Osteocyte (in vitro differentiated cells): ENCODE data around the gene NPIPA1. TPM values are rescaled to one million over a fixed set of nuclear protein-coding genes. Genes with fewer than 3 reads are reported as not detected.
"Not testable (repeated sequence)": the region's sequence is repeated elsewhere in the genome, so short reads cannot be mapped to it uniquely, and the experiment has no call there.

Source experiments
- DNase-seq: peaks from one replicate; pipeline ENCODE4 v3.0.0; 2021; ENCODE audit warnings: mixed read lengths; ENCODE audit not compliant: unreplicated experiment; ENCODE audit errors: extremely low spot score
- H3K27ac Mint-ChIP-seq: one replicate; pipeline ENCODE4 v1.8.0; 2021; ENCODE audit warnings: mild to moderate bottlenecking, mixed read lengths; ENCODE audit not compliant: unreplicated experiment
- H3K27me3 Mint-ChIP-seq: one replicate; pipeline ENCODE4 v1.8.0; 2021; ENCODE audit warnings: mixed read lengths; ENCODE audit not compliant: unreplicated experiment
- H3K36me3 Mint-ChIP-seq: one replicate; pipeline ENCODE4 v1.8.0; 2021; ENCODE audit warnings: mixed read lengths; ENCODE audit not compliant: unreplicated experiment
- H3K4me1 Mint-ChIP-seq: one replicate; pipeline ENCODE4 v1.8.0; 2021; ENCODE audit warnings: mixed read lengths; ENCODE audit not compliant: unreplicated experiment
- H3K4me3 Mint-ChIP-seq: one replicate; pipeline ENCODE4 v1.8.0; 2021; ENCODE audit warnings: mild to moderate bottlenecking, moderate library complexity, mixed read lengths; ENCODE audit not compliant: unreplicated experiment
- H3K9me3 Mint-ChIP-seq: one replicate; pipeline ENCODE4 v1.8.0; 2021; ENCODE audit warnings: mixed read lengths; ENCODE audit not compliant: unreplicated experiment
- CTCF ChIP-seq: fragments of 200-600 bp; sonication (generic); IDR thresholded peaks from 2 replicates; pipeline ENCODE4 v1.5.0; 2021; ENCODE audit warnings: antibody characterized with exemption, mild to moderate bottlenecking, moderate library complexity
- total RNA-seq: library from RNA; stranded (reverse); gene quantifications from 2 replicates; pipeline ENCODE4 v1.2.1, GENCODE V29; 2021

The NPIPA1 gene
- total RNA-seq, 1 donor from 2014 or later: 176 TPM

- not testable (repeated sequence) for H3K27me3 Mint-ChIP-seq, H3K36me3 Mint-ChIP-seq, H3K9me3 Mint-ChIP-seq
- Mint-ChIP-seq H3K27ac (peak within 1 kb of the TSS; percentile 90), H3K4me3 (peak within 1 kb of the TSS; percentile 87), H3K4me1 (peaks cover 33% of the 10 kb centered on the region)
- TF ChIP-seq CTCF: peak; percentile 10
- DNase-seq: peak; percentile 97
Observed at GRCh38 chr16:14974656-14975417, 37.6 kb downstream of the NPIPA1 start, which contains the start of gene PDXDC1. Gene PDXDC1, plus strand, starts transcription at chr16:14975026. Its CDS starts 174 bp downstream, at chr16:14975200.

GRCh38 chr16:14975418-14976194 lies 38.4 kb downstream of the NPIPA1 start:
- Mint-ChIP-seq H3K4me1 (peaks cover 37% of the 10 kb centered on the region), H3K4me3 (peak overlapping the region; percentile 87), H3K27ac (peak overlapping the region; percentile 90)
- H3K9me3 Mint-ChIP-seq, DNase-seq, H3K36me3 Mint-ChIP-seq, H3K27me3 Mint-ChIP-seq: not testable (repeated sequence)

GRCh38 chr16:14976971-14977736 lies 39.9 kb downstream of the NPIPA1 start:
- H3K9me3 Mint-ChIP-seq, H3K27me3 Mint-ChIP-seq, H3K36me3 Mint-ChIP-seq, DNase-seq: not testable (repeated sequence)
- Mint-ChIP-seq H3K27ac (peak overlapping the region; percentile 90), H3K4me1 (peaks cover 40% of the 10 kb centered on the region), H3K4me3 (peak overlapping the region; percentile 52)

GRCh38 chr16:14978281-14978680 lies 41.0 kb downstream of the NPIPA1 start:
- not testable (repeated sequence) for H3K27me3 Mint-ChIP-seq, H3K27ac Mint-ChIP-seq

GRCh38 chr16:14978908-14979307 lies 41.7 kb downstream of the NPIPA1 start:
- not testable (repeated sequence) for DNase-seq, H3K36me3 Mint-ChIP-seq, H3K4me3 Mint-ChIP-seq, H3K27me3 Mint-ChIP-seq, H3K9me3 Mint-ChIP-seq
- Mint-ChIP-seq H3K4me1 (peaks cover 42% of the 10 kb centered on the region), H3K27ac (peak overlapping the region; percentile 7)

More at GRCh38 chr16:14978281-14978680, 41.0 kb downstream of the NPIPA1 start:
- H3K9me3 Mint-ChIP-seq, DNase-seq, H3K4me3 Mint-ChIP-seq, H3K36me3 Mint-ChIP-seq: not testable (repeated sequence)
- peaks cover 47% of the 10 kb centered on the region for H3K4me1 Mint-ChIP-seq

- not testable (repeated sequence) for DNase-seq, H3K36me3 Mint-ChIP-seq, H3K27me3 Mint-ChIP-seq, H3K27ac Mint-ChIP-seq, H3K4me3 Mint-ChIP-seq, H3K9me3 Mint-ChIP-seq
- H3K4me1 Mint-ChIP-seq: peaks cover 35% of the 10 kb centered on the region
Observed at GRCh38 chr16:14981234-14981633, 44.0 kb downstream of the NPIPA1 start.

- H3K27me3 Mint-ChIP-seq, H3K4me3 Mint-ChIP-seq, DNase-seq, H3K9me3 Mint-ChIP-seq: not testable (repeated sequence)
- H3K4me1 Mint-ChIP-seq: peaks cover 22% of the 10 kb centered on the region
- H3K27ac Mint-ChIP-seq: peak overlapping the region; percentile 50
- peaks cover 13% of the 10 kb centered on the region for H3K36me3 Mint-ChIP-seq
Observed at GRCh38 chr16:14982521-14982920, 45.3 kb downstream of the NPIPA1 start.

GRCh38 chr16:14988092-14988491 lies 50.8 kb downstream of the NPIPA1 start:
- H3K4me1 Mint-ChIP-seq, H3K27me3 Mint-ChIP-seq, H3K4me3 Mint-ChIP-seq, H3K27ac Mint-ChIP-seq, H3K9me3 Mint-ChIP-seq: not testable (repeated sequence)
- peak; percentile 84 for DNase-seq
- H3K36me3 Mint-ChIP-seq: peaks cover 34% of the 10 kb centered on the region

- not testable (repeated sequence) for H3K27ac Mint-ChIP-seq
- H3K36me3 Mint-ChIP-seq: peaks cover 37% of the 10 kb centered on the region
Observed at GRCh38 chr16:14988661-14989191, 51.5 kb downstream of the NPIPA1 start.

More at GRCh38 chr16:14988661-14989191, 51.5 kb downstream of the NPIPA1 start:
- H3K27me3 Mint-ChIP-seq, H3K4me3 Mint-ChIP-seq, H3K9me3 Mint-ChIP-seq, H3K4me1 Mint-ChIP-seq: not testable (repeated sequence)
- DNase-seq: peak; percentile 87
